ENCODE measurements around the gene MPO. TPM values are rescaled to one million over a fixed set of nuclear protein-coding genes. Genes with fewer than 3 reads are reported as not detected.

Gene MPO
- total RNA-seq, 1 donor from 2014 or later: not detected

DNA sequence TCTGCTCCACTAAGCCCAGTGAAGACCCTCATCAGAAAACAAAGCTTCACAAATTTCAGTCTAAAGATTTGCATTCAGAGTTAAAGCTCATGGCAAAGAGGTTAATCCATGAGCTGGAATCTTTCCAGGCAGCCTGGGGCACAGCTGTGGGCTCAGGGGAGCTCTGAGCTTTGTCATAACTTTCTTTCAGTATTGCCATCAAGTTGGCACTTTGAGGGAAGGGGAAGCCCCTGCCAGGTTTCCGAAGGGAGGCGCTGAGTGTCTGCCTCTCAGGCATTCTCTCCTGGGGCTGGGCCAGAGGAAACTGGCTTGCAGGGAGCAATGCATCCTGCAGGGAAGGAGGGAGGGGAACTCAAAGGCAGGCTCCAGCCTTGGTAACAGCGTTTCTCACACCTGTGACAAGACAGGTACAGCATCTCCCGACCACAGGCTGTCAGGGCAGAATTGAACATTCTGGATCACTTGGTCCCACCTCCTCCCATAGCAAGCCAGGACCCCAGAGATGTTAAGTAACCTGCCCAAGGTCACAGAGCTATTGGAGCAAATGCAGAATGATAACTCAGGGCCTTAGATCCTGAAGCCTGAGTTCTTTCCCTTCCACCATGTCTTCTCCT, 38.5 kb downstream of the MPO start:
- H3K4me1 Mint-ChIP-seq (ENCODE audit: unreplicated experiment): no peaks in the 10 kb centered on the region
- DNase-seq (ENCODE audit: extremely low spot score, unreplicated experiment): peak; percentile 62
- no peaks in the 10 kb centered on the region for H3K9me3 Mint-ChIP-seq (ENCODE audit: unreplicated experiment)
- TF ChIP-seq, protein P1, sequence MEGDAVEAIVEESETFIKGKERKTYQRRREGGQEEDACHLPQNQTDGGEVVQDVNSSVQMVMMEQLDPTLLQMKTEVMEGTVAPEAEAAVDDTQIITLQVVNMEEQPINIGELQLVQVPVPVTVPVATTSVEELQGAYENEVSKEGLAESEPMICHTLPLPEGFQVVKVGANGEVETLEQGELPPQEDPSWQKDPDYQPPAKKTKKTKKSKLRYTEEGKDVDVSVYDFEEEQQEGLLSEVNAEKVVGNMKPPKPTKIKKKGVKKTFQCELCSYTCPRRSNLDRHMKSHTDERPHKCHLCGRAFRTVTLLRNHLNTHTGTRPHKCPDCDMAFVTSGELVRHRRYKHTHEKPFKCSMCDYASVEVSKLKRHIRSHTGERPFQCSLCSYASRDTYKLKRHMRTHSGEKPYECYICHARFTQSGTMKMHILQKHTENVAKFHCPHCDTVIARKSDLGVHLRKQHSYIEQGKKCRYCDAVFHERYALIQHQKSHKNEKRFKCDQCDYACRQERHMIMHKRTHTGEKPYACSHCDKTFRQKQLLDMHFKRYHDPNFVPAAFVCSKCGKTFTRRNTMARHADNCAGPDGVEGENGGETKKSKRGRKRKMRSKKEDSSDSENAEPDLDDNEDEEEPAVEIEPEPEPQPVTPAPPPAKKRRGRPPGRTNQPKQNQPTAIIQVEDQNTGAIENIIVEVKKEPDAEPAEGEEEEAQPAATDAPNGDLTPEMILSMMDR (IDR thresholded peaks at IDR 0.05): no peak
- H3K4me3 Mint-ChIP-seq (ENCODE audit: unreplicated experiment): no peak overlapping the region
- no peaks in the 10 kb centered on the region for H3K36me3 Mint-ChIP-seq (ENCODE audit: unreplicated experiment)
- peaks cover 48% of the 10 kb centered on the region for H3K27me3 Mint-ChIP-seq (ENCODE audit: unreplicated experiment)
- H3K27ac Mint-ChIP-seq (ENCODE audit: unreplicated experiment): no peak overlapping the region

DNA sequence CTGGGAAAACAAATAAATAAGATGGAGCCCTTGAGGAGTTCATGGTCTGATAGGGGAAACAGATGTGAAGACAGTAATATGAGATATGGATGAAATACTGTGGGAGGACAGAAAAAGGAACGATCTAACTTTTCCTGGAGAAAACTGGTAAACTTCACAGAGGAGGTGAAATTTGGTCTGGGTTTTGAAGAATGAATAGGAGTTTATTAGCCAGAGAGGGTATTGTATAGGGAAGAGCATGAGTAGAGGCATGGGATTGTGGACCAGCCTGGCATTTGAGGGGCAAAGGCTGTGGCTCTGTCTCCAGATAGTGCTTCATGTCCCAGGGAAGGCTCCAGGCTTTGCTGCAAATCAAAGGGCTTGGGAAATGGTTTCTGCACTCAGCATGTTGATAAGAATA, 40.7 kb downstream of the MPO start:
- Mint-ChIP-seq H3K4me3 (ENCODE audit: unreplicated experiment) (no peak overlapping the region), H3K27me3 (ENCODE audit: unreplicated experiment) (peaks cover 61% of the 10 kb centered on the region), H3K27ac (ENCODE audit: unreplicated experiment) (no peak overlapping the region), H3K9me3 (ENCODE audit: unreplicated experiment) (no peaks in the 10 kb centered on the region), H3K4me1 (ENCODE audit: unreplicated experiment) (no peaks in the 10 kb centered on the region), H3K36me3 (ENCODE audit: unreplicated experiment) (no peaks in the 10 kb centered on the region)
- TF ChIP-seq, protein P1 (IDR thresholded peaks at IDR 0.05): no peak
- no peak for DNase-seq (ENCODE audit: extremely low spot score, unreplicated experiment)

DNA sequence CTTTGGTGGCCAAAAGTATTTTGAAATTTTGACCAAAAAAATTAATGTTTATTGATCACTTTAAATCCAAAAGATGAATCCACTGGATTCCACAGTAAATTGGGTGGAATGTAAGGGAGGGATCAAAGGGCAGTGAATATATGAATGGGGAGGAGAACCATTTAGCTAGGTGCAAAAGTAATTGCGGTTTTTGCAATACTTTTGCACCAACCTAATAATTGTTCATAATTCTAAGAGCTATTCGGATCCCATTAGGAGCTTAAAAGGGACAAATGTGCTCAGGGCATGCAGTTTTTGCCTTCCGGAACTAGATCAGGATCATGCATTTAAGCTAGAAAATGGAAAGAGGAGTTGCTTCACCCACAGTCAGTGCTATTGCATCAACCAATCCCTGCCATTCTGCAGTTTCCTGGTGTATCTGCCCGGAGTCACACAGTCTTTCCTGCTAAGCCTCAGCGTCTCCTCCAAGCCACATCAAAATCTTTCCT, 42.5 kb downstream of the MPO start, which contains the start of gene LPO:
Gene LPO (plus strand): TSS at position 438 of the 488 bp plus-strand sequence. CDS start 4,396 bp downstream, outside the sequence.
- no peaks in the 10 kb centered on the region for H3K36me3 Mint-ChIP-seq (ENCODE audit: unreplicated experiment)
- TF ChIP-seq, protein P1 (IDR thresholded peaks at IDR 0.05): no peak
- peaks cover 64% of the 10 kb centered on the region for H3K27me3 Mint-ChIP-seq (ENCODE audit: unreplicated experiment)
- no peaks in the 10 kb centered on the region for H3K4me1 Mint-ChIP-seq (ENCODE audit: unreplicated experiment)
- peak; percentile 0 for DNase-seq (ENCODE audit: extremely low spot score, unreplicated experiment)
- H3K27ac Mint-ChIP-seq (ENCODE audit: unreplicated experiment): no peak within 1 kb of the TSS
- no peaks in the 10 kb centered on the region for H3K9me3 Mint-ChIP-seq (ENCODE audit: unreplicated experiment)
- no peak within 1 kb of the TSS for H3K4me3 Mint-ChIP-seq (ENCODE audit: unreplicated experiment)

- TF ChIP-seq, protein P1 (IDR thresholded peaks at IDR 0.05): no peak
- H3K27ac Mint-ChIP-seq (ENCODE audit: unreplicated experiment): no peak overlapping the region
- DNase-seq (ENCODE audit: extremely low spot score, unreplicated experiment): no peak
- H3K9me3 Mint-ChIP-seq (ENCODE audit: unreplicated experiment): no peaks in the 10 kb centered on the region
- no peak overlapping the region for H3K4me3 Mint-ChIP-seq (ENCODE audit: unreplicated experiment)
- H3K36me3 Mint-ChIP-seq (ENCODE audit: unreplicated experiment): no peaks in the 10 kb centered on the region
- no peaks in the 10 kb centered on the region for H3K4me1 Mint-ChIP-seq (ENCODE audit: unreplicated experiment)
- peaks cover 69% of the 10 kb centered on the region for H3K27me3 Mint-ChIP-seq (ENCODE audit: unreplicated experiment)
Observed at GRCh38 chr17:58236394-58236793, 44.3 kb downstream of the MPO start.

DNA sequence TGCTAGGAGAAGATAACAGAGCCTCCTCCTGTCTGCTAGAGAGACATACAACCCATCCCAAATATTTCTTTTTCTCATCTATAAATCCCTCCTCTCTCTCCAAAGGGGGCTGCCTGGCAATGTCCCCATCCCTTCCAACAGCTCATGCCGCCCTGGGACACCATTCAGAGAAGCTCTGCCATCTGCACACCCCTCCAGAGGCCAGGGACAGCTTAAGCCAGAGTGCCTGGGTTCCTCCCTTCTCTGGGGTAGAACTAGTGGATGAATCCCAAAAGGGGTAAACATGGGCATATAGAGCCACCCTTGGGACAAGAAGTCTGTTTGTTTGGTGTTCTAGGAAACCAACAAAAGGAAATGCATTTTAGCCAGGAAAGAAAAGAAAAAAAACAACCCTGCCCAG, 44.9 kb downstream of the MPO start:
- Mint-ChIP-seq H3K27ac (ENCODE audit: unreplicated experiment) (no peak overlapping the region), H3K27me3 (ENCODE audit: unreplicated experiment) (peaks cover 70% of the 10 kb centered on the region)

More for the DNA sequence above, 44.9 kb downstream of the MPO start:
- Mint-ChIP-seq H3K4me3 (ENCODE audit: unreplicated experiment) (no peak overlapping the region), H3K36me3 (ENCODE audit: unreplicated experiment) (no peaks in the 10 kb centered on the region), H3K9me3 (ENCODE audit: unreplicated experiment) (no peaks in the 10 kb centered on the region), H3K4me1 (ENCODE audit: unreplicated experiment) (no peaks in the 10 kb centered on the region)
- TF ChIP-seq, protein P1 (IDR thresholded peaks at IDR 0.05): no peak
- DNase-seq (ENCODE audit: extremely low spot score, unreplicated experiment): no peak
